ENCODE measurements around the gene HOXC13.

HOXC13 gene

DNA sequence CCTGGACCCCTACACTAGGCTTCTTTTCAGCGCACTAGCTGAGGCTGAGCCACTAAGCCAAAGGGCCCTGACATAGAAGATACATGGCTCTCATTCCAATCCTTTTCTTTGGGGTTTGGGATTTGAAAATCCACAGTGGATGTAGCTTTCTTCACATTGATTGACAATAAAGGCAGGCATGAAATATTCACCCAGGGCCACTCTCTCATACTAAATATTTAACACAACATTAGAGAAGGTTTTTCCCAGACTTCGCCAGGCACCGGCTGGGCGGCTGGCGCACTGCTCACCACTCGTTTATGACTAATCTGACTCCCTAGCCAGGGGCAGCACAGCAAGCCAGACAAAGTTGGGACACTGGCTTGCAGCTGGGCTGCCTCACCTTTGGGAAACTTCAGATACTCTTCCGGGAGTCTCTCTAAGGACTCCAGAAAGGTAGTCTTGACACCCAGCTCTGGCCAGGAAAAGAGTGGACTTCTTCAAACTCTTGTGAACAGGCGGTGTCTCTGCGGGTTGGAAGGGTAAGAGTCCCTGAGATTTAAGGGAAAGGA is 33.6 kb downstream of the HOXC13 start:
- H3K4me1 ChIP-seq (ENCODE audit: control insufficient read depth in 1 of 2, insufficient read depth in 1 of 2, low read depth in 1 of 2, low read length in 1 of 2): peaks cover 0 to 23% of the 10 kb centered on the region in 2 experiments
- TF ChIP-seq, protein P1, sequence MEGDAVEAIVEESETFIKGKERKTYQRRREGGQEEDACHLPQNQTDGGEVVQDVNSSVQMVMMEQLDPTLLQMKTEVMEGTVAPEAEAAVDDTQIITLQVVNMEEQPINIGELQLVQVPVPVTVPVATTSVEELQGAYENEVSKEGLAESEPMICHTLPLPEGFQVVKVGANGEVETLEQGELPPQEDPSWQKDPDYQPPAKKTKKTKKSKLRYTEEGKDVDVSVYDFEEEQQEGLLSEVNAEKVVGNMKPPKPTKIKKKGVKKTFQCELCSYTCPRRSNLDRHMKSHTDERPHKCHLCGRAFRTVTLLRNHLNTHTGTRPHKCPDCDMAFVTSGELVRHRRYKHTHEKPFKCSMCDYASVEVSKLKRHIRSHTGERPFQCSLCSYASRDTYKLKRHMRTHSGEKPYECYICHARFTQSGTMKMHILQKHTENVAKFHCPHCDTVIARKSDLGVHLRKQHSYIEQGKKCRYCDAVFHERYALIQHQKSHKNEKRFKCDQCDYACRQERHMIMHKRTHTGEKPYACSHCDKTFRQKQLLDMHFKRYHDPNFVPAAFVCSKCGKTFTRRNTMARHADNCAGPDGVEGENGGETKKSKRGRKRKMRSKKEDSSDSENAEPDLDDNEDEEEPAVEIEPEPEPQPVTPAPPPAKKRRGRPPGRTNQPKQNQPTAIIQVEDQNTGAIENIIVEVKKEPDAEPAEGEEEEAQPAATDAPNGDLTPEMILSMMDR (IDR thresholded peaks at IDR 0.05): no peak
- H3K4me3 ChIP-seq (ENCODE audit: low read depth in 1 of 2, low read length in 1 of 2): no peak overlapping the region
- H3K27me3 ChIP-seq: peaks cover 100% of the 10 kb centered on the region
- no peak overlapping the region for H3K27ac ChIP-seq
- no peaks in the 10 kb centered on the region for H3K36me3 ChIP-seq
- H3K9me3 ChIP-seq: no peaks in the 10 kb centered on the region

- Histone ChIP-seq H3K27ac (no peak within 1 kb of the TSS), H3K9me3 (no peaks in the 10 kb centered on the region), H3K4me1 (ENCODE audit: control insufficient read depth in 1 of 2, insufficient read depth in 1 of 2, low read depth in 1 of 2, low read length in 1 of 2) (peaks cover 0 to 23% of the 10 kb centered on the region in 2 experiments), H3K4me3 (ENCODE audit: low read depth in 1 of 2, low read length in 1 of 2) (peak within 1 kb of the TSS in 1 of 2 experiments; percentile 38), H3K27me3 (peaks cover 100% of the 10 kb centered on the region), H3K36me3 (no peaks in the 10 kb centered on the region)
- TF ChIP-seq, protein P1 (IDR thresholded peaks at IDR 0.05): no peak
Measured at GRCh38 chr12:53972722-53973235, 34.1 kb downstream of the HOXC13 start, which contains the start of gene HOXC11. Gene HOXC11 (plus strand): TSS chr12:53973126. CDS start chr12:53973242, 116 bp downstream.

DNA sequence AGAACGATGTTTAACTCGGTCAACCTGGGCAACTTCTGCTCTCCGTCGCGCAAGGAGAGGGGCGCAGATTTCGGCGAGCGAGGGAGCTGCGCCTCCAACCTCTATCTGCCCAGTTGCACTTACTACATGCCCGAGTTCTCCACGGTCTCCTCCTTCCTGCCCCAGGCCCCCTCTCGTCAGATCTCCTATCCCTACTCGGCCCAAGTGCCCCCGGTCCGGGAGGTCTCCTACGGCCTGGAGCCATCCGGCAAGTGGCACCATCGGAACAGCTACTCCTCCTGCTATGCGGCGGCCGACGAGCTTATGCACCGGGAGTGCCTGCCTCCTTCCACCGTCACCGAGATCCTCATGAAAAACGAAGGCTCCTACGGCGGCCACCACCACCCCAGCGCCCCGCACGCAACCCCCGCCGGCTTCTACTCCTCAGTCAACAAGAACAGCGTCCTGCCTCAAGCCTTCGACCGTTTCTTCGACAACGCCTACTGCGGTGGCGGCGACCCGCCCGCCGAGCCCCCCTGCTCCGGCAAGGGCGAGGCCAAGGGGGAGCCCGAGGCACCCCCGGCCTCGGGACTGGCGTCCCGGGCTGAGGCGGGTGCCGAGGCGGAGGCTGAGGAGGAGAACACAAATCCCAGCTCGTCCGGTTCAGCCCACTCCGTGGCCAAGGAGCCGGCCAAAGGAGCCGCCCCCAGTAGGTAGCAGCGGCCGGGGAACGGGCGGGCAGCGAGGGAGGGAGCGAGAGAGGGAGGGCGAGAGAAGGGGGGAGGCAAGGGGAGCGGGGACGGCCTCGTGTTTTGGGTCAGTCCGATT is 34.8 kb downstream of the HOXC13 start:
- peaks cover 100% of the 10 kb centered on the region for H3K27me3 ChIP-seq
- TF ChIP-seq, protein P1 (IDR thresholded peaks at IDR 0.05): no peak
- H3K4me1 ChIP-seq (ENCODE audit: control insufficient read depth in 1 of 2, insufficient read depth in 1 of 2, low read depth in 1 of 2, low read length in 1 of 2): peaks cover 0 to 23% of the 10 kb centered on the region in 2 experiments
- no peaks in the 10 kb centered on the region for H3K9me3 ChIP-seq
- no peak overlapping the region for H3K27ac ChIP-seq
- peak overlapping the region in 1 of 2 experiments; percentile 38 for H3K4me3 ChIP-seq (ENCODE audit: low read depth in 1 of 2, low read length in 1 of 2)
- H3K36me3 ChIP-seq: no peaks in the 10 kb centered on the region

DNA sequence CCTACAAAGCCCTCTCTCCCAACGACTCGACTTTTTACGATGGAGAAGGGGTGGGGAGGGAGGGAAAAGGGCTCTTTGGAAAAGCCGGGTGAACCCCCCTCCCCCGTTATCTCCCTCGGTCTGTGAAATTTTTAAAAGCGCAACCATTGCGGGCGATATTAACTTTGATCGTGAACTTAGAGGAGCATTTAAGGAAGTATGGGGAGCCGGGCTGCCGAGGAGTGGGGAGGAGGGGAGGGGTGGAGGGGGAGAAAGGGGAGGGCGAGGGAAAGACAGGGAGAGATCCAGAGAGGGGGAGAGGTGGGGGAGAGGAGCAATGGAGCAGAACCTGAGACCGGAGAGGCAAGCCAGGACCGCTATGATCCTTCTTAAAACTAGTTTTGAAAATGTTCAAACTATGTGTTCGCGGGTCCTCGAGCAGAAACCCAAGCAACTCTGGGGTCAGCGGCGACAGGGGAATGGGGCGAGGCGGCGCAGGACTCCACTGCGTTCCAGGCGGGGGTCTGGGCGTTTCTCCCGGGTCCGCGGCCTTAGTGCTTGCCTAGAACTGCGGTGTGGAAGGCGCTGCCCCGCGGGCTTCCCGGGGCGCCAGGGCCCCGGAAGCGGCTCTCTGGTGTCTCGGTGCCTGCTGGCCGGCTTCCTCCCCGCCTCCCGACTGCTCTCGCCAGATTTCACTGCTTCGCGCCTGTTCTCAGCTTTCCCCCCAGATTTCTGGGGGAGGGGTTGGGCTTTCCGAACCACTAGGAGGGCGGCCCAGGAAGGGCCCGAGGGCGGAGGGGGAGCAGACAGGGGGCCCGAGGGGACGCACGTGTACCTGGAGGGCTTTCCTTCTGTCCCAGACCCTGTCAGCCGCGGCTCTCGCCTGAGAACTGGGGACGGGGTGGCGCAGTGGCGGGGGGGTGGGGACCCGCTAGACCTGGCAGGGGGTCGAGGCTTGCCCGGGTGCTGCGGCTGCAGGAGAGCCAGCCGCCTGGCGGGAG is 35.7 kb downstream of the HOXC13 start, which contains the start of gene HOTAIR:
Gene HOTAIR (minus strand): TSS at position 871 of the 980 bp plus-strand sequence.
- no peaks in the 10 kb centered on the region for H3K9me3 ChIP-seq
- H3K36me3 ChIP-seq: no peaks in the 10 kb centered on the region
- peaks cover 100% of the 10 kb centered on the region for H3K27me3 ChIP-seq
- peak within 1 kb of the TSS in 1 of 2 experiments; percentile 38 for H3K4me3 ChIP-seq (ENCODE audit: low read depth in 1 of 2, low read length in 1 of 2)
- peaks cover 0 to 23% of the 10 kb centered on the region in 2 experiments for H3K4me1 ChIP-seq (ENCODE audit: control insufficient read depth in 1 of 2, insufficient read depth in 1 of 2, low read depth in 1 of 2, low read length in 1 of 2)
- no peak within 1 kb of the TSS for H3K27ac ChIP-seq
- TF ChIP-seq, protein P1 (IDR thresholded peaks at IDR 0.05): no peak

GRCh38 chr12:53975064-53975471 is 36.4 kb downstream of the HOXC13 start:
- Histone ChIP-seq H3K4me3 (ENCODE audit: low read depth in 1 of 2, low read length in 1 of 2) (no peak overlapping the region), H3K4me1 (ENCODE audit: control insufficient read depth in 1 of 2, insufficient read depth in 1 of 2, low read depth in 1 of 2, low read length in 1 of 2) (peaks cover 0 to 23% of the 10 kb centered on the region in 2 experiments), H3K27ac (no peak overlapping the region), H3K9me3 (no peaks in the 10 kb centered on the region), H3K36me3 (no peaks in the 10 kb centered on the region), H3K27me3 (peaks cover 100% of the 10 kb centered on the region)
- TF ChIP-seq, protein P1 (IDR thresholded peaks at IDR 0.05): no peak
